ENCODE data around the gene VPS36.
"Not testable (repeated sequence)": the region's sequence is repeated elsewhere in the genome, so short reads cannot be mapped to it uniquely, and the experiment has no call there.

DNA sequence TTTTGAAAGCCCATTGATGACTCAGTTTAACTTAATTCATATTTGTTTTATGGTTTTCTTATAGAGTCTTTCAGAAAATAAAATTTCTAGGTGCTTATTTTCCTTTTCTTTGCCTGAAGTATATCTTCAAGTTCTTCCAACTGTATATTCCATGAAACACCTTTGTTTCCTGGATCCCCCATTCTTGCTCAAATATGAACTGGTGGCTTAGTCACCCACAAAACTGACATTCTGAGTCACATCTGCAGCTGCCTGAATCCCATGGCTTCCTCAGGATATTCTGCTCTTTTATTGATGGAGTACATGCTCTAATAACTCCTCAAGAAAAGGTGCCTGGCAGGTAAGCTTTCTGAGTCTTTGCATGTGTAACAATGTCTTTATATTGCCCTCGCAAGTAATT is 77.2 kb downstream of the VPS36 start:
- not testable (repeated sequence) for TF ChIP-seq POLR2A (IDR thresholded peaks at IDR 0.05; ENCODE audit: low read depth, low read length); RCOR1 (IDR thresholded peaks at IDR 0.05; ENCODE audit: insufficient replicate concordance, low read length); MXI1 (IDR thresholded peaks at IDR 0.05; ENCODE audit: borderline replicate concordance, low read depth, low read length); RFX5 (IDR thresholded peaks at IDR 0.05; ENCODE audit: low read depth, low read length); CEBPB (IDR thresholded peaks at IDR 0.05; ENCODE audit: low read depth, low read length); BHLHE40 (IDR thresholded peaks at IDR 0.05; ENCODE audit: low read depth, low read length); RAD21 (IDR thresholded peaks at IDR 0.05; ENCODE audit: low read length); MAZ (IDR thresholded peaks at IDR 0.05; ENCODE audit: borderline replicate concordance, low read depth, low read length); MAFK (IDR thresholded peaks at IDR 0.05; ENCODE audit: low read depth, low read length)
- TF ChIP-seq, protein P1, sequence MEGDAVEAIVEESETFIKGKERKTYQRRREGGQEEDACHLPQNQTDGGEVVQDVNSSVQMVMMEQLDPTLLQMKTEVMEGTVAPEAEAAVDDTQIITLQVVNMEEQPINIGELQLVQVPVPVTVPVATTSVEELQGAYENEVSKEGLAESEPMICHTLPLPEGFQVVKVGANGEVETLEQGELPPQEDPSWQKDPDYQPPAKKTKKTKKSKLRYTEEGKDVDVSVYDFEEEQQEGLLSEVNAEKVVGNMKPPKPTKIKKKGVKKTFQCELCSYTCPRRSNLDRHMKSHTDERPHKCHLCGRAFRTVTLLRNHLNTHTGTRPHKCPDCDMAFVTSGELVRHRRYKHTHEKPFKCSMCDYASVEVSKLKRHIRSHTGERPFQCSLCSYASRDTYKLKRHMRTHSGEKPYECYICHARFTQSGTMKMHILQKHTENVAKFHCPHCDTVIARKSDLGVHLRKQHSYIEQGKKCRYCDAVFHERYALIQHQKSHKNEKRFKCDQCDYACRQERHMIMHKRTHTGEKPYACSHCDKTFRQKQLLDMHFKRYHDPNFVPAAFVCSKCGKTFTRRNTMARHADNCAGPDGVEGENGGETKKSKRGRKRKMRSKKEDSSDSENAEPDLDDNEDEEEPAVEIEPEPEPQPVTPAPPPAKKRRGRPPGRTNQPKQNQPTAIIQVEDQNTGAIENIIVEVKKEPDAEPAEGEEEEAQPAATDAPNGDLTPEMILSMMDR (conservative IDR thresholded peaks at IDR 0.05; ENCODE audit: low read depth, low read length) = not testable (repeated sequence)
- TF ChIP-seq, protein P2, sequence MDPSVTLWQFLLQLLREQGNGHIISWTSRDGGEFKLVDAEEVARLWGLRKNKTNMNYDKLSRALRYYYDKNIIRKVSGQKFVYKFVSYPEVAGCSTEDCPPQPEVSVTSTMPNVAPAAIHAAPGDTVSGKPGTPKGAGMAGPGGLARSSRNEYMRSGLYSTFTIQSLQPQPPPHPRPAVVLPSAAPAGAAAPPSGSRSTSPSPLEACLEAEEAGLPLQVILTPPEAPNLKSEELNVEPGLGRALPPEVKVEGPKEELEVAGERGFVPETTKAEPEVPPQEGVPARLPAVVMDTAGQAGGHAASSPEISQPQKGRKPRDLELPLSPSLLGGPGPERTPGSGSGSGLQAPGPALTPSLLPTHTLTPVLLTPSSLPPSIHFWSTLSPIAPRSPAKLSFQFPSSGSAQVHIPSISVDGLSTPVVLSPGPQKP (IDR thresholded peaks at IDR 0.05; ENCODE audit: borderline replicate concordance, low read depth, low read length) = not testable (repeated sequence)
- TF ChIP-seq, protein P3, sequence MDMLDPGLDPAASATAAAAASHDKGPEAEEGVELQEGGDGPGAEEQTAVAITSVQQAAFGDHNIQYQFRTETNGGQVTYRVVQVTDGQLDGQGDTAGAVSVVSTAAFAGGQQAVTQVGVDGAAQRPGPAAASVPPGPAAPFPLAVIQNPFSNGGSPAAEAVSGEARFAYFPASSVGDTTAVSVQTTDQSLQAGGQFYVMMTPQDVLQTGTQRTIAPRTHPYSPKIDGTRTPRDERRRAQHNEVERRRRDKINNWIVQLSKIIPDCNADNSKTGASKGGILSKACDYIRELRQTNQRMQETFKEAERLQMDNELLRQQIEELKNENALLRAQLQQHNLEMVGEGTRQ (IDR thresholded peaks at IDR 0.05; ENCODE audit: low read depth, low read length) = not testable (repeated sequence)

Measured in IMR-90 (cell line).